ENCODE data around the gene ZC3H7A.

The ZC3H7A gene

DNA sequence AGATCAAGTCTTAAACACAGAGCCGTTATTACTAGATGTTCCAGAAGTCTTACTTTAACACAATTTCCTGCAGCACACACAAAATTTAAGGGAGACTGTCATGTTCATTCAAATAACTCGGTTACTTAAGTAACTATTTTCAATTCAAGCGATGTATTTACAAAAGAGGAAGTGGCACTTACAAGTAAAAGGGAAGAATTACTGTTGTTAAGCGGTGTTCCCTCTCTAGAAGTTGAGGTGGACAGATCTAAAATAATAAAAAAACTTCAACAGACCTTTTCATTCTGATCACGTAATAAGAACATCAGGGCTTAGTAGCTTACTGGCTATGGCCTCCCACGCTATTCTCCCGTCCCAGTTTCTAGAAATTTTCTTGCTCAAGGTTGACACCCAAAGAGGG lies 28.2 kb downstream of the ZC3H7A start:
- no peak for DNase-seq

DNA sequence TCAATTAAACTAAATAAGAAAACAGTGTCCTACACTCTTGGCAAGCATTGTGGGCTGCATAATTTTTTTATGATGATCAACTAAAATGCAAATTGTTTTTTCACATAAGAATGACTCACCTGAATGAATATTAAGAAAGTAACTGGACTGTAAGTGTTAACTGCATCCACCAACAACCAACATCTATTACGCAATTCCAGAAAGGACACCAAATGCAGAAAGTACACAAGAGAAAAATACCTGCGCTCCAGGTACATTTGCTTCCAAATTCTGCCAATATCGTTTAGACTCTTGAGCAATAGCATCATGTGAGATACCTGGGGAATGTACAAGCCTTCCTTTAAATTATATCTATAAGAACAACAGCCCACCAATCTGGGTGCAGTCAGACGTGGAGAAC lies 34.6 kb downstream of the ZC3H7A start:
- DNase-seq, result no peak

DNA sequence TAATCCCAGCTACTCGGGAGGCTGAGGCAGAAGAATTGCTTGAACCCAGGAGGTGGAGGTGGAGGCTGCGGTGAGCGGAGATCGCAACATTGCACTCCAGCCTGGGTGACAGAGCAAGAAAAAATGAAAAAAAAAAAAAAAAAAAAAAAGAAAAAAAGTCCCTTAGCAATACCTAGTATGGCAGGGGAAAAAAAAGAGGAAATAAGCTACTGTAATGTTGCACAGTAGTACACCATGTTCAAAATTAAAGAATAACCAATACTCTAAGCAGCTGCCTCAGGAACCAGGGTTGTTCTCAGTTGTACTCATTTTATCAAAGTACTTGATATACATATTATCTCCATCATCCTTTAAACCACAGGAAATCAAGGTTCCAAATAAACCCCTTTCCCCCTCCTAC lies 37.1 kb downstream of the ZC3H7A start:
- no peak for DNase-seq

DNA sequence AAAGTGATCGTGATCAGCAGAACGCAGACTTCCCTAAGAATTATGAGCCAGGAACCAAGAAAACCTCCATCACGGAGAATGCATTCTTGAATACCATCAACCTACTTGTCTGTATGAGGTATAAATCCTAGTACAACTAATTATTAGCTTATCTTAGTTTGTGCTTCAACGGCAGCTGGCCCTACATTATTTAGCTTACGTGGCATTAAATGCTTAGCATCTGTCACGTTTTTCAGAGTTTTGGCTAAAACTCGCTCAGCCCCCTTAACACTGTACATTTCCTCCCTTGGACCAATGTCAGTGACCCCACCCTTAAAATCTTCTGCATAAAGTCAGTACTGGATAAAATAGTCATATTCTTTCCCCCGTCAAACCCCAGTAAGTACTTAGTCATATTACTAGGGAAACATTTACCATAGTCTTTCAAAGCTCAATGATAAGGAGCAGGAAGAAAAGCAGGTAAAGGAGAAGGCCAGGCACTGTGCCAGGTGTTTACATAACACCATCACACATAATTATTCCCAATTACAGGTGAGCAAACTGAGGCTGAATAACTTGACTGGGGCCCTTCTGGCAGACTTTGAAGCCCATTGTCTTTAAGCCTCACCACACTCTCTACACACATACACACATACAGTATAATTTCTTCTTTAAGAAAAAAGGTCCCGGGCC lies 37.8 kb downstream of the ZC3H7A start:
- peak; percentile 55 for DNase-seq

DNA sequence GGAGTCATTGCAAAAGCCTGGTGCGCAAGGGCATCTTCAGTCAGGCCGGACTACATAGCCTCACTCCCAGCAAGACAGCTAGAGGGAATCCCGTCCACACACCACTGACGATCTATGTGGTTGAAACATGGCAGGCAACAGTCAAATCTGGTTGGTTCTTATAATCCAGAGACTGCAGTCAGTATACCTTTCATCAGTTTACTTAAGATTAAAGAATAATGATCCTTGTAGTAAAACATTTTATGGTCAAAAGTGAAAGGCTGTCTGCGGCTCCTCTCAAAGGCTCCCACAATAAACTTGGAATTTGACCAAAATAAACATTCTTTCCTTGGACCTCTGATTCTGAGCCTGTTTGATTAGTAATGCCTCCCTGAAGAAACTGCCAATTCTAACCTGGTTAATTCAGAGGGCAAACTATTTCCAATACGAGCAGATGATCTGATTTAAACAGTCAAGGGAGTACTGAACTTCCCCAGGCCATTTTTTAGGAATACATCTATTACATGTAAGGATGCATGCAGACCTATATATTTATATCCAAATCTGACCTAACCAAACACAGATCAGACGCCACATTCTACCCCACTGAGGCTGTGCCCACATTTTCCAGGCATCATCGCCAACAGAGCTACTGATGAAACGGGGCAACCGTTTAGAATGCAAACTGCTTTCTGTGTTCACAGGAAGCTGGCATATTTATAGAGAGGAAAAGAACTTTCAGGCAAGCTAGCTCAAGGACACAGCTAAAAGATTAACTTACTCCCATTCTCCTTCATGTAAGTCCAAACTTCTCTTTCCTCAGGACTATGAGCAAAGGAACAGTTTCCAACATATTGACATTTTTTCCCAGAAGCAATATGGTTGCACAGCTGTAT lies 39.1 kb downstream of the ZC3H7A start:
- DNase-seq, result peak; percentile 50

DNA sequence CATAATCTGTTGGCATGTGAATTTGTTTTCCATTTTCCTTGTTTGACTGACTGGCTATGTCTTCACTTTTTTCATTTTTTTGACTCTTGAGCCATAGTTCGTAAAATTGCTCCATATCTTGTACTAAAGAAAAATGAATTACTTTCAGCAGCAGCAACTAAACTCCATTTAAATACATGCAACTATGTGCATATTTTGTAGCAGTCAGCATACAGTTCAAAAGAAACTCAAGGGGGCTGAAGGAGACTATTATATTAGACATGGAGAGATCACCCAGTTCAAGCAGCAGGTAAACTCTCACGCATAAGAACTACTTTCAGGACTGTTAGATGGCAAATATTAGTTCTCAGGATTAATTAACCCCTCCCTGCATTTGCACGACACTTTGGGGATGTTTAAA lies 40.8 kb downstream of the ZC3H7A start:
- no peak for DNase-seq

DNA sequence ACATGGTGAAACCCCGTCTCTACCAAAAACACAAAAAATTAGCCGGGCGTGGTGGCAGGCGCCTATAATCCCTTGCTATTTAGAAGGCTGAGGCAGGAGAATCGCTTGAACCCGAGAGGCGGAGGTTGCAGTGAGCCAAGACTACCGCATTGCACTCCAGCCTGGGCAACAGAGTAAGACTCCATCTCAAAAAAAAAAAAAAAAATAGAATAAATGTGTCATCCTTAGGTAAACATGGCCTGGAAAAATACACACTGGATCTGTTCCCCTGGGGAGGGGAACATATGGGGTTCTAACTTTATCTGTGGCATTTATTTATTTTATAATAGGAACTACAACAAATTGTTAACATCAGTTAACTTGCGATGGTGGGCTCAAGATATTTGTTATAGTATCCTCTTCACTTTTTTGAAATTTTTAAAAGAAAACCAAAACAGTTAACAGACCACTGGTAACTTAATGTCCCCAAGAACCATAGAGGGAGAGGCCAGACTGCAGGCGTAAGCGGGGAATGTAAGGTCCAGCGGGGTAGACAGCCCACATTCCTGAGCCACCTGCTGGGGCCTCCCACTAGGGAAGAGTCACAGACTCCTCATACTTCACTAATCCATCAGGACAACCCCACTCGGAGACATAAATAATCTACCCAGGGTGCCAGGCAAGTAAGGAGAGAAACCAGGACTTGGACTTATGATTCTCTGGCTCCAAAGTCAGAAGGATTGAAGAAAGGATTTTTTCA lies 41.9 kb downstream of the ZC3H7A start:
- DNase-seq, result no peak

DNA sequence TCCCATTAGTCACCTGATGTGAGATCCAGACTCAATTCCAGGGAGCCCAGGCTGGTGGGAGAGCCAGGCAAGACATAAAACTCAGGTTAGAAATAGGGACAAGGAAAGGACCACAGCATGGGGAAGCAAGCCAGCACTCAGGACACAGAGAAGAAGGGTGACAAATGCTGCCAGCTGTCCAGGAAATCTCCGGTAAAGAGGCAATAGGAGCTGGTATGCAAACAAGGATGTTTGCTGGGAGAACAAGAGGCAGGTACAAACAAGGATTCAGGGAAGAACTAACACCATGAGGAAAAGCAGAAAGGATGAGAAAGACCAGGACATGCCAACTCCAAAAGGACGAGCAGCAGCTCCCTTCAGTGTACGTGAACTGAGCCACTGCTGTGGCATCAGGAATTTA lies 44.2 kb downstream of the ZC3H7A start:
- peak; percentile 79 for DNase-seq

DNA sequence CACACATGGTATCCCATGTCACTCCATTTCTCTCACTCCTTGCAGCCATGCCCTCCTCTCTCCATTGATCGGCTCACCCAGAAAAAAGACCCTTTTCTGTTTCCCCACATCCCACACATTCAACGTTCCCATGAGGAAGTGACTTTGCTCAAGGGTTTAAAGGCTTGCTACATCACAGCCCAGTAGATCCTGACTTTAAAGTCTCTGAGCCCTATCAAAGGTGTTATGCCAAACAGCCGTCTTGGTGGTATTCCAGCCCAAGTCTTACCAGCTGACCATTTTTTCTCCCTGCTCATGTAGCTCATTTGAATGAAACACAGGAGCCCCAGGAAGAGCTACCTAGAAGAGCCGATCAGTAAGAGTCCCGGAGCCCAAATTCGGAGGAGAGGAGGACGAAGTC lies 47.0 kb downstream of the ZC3H7A start:
- no peak for DNase-seq

DNA sequence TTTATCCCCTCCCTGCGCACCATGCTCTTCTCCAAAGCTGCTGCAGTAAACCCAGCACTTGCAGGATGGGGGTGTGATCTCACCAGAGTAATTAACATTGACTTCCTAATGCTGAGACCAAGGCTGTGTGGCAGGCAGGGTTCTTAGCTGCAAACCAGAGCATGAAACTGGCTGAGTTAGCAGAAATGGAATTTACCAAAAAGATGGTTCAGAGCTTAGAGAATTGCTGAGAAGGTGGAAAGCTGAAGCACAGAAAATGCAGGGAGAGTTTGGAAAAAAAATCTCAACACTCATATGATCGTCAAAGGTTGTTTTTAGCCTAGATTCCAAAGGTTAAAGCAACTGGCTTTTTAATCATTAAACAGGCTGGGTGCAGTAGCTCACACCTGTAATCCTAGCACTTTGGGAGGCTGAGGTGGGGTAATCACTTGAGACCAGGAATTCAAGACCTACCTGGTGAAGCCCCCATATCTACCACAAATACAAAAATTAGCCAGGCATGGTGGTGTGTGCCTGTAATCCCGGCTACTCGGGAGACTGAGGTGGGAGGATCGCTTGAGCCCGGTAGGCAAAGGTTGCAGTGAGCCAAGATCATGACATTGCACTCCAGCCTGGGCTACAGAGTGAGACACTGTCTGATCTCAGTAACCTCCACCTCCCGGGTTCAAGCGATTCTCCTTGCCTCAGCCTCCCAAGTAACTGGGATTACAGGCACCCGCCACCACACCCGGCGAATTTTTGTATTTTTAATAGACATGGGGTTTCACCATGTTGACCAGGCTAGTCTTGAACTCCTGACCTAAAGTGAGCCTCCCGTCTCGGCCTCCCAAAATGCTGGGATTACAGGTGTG lies 48.4 kb downstream of the ZC3H7A start:
- no peak for DNase-seq

DNA sequence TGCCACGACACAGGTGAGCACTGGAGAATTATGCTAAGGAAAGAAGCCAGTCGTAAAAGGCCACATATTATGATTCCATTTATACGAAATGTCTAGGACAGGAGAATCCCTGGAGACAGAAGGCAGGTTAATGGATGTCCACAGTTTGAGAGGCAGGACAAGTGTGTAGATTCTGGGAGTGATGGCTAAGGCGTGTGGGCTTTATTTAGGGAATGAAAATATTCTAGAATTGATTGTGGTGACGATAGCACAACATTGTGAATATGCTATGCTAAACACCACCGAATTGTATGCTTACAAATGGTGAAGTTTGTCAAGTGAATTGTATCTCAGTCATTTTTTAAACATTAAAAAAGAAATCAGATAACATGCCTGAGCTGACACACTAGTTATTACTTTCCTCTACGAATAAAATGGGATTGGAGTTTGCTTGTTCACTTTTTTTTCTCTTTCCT lies 49.1 kb downstream of the ZC3H7A start:
- DNase-seq, result no peak

DNA sequence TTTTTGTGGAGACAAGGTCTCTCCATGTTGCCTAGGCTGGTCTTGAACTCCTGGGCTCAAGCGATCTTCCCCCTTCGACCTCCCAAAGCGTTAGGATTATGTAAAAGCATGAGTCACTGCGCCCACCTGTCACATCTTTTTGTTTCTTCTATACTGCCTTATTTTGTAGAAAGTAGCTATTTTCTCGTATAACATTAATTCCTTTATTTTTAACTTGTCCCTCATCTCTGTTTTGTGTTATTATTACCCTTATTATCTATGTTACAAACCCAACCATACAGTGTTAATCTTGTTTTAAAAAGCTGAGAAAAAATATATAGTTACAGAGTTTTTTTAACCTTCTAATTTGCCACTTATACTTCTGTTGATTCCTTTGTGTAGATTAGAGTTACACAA lies 53.0 kb downstream of the ZC3H7A start:
- DNase-seq, result no peak

DNA sequence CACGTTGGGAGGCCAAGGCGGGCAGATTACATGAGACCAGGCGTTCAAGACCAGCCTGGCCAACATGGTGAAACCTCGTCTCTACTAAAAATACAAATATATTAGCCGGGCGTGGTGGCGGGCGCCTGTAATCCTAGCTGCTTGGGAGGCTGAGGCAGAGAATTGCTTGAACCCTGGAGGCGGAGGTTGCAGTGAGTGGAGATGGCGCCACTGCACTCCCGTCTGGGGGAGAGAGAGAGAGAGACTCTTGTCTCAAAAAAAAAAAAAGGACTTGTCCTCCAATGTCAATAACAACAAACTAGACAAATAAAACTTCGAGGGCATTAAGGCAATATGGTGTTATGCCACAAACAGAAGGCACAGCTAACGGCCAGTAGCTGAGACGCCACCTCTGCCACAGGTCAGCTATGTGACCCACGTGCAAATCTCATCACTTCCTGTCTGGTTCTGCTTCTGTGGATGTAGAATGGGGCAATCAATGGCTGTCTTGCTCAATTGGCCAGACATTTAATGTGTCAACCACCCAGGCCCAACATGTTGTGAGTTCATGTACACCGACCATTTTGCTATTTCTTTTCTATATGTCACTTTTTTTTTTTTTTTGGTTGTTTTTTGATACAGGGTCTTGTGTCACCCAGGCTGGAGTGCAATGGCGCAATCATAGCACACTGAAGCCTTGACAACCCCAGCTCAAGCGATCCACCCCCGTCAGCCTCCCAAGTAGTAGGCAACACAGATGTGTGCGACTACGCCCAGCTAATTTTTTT lies 53.6 kb downstream of the ZC3H7A start:
- no peak for DNase-seq

DNA sequence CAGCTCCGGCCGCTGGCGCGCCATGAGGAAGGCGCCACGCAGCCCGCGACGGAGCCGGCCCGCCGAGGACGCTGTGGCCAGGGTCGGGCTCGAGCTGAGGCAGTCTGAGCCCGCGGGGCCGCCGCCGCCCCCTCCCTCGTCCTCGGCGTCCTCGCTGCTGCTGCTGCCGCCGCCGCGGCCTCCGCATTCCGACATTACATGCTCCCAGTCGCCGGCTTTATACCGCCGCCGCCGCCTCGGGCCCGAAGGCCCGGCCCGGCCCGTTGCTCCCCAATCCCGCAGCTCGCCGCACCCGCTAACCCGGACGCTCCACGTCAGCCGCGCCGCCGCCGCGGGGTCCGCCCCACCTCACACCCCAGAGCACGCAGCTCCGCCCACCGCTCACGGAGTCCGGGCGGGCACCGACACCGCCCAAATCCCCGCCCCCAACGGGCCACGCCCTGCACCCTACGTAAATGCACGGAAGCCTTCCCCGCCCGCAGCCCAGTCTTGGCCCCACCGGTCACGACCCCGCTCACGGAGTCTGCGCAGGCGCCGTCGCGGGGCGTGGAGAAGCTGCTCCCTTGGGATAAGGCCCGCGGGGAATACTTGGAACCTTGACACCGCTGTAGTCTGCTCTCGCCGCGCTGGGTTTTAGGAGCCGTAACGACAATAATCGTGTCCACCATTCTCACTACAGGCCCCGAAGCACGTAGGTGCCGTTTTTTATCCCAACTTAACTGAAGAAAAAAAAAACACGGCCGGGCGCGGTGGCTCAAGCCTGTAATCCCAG lies 54.3 kb downstream of the ZC3H7A start, which contains the start of gene TXNDC11:
Gene TXNDC11 (minus strand): TSS at position 322 of the 772 bp plus-strand sequence. CDS start 127 bp downstream, at position 195.
- peak; percentile 88 for DNase-seq

DNA sequence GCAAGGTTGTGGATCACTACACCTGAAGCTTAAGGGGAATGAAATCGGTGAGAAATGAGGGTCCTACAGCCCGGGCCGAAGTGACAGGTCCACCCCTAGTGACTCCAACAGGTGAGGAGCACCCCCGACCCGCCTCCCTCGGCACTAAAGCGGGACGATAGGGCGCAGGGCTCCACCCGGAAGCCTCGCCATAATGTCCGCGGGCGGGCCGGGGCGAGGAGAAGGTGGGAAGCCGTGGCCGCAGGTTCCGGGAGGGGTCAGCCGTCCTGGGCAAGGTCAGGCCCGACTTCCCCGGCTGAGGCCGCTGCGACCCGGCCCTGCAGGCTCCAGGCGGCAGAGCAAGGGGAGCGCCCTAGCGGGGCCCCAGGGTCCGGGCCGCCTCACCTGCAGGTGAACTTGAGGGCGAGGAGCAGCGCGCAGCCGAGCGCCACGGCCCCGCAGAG lies 54.9 kb downstream of the ZC3H7A start:
- DNase-seq, result no peak

DNA sequence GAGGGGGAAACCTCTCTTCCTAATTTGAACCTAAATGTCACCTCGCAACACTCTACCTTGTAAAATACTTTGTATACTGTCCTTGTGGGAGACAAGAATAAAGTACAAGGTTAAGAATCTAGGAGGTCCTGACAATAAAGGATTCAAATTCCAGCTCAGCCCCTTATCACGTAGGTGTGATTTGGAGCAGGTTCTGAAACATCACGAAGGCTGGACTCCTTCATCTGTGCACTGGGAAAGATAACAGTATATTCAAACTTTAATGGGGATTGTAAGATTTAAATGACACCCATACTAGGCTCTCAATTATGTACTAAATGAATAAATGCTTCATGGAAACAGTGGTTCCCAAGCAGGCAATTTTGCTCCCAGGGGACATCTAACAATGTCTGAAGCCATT lies 56.5 kb downstream of the ZC3H7A start:
- no peak for DNase-seq

DNA sequence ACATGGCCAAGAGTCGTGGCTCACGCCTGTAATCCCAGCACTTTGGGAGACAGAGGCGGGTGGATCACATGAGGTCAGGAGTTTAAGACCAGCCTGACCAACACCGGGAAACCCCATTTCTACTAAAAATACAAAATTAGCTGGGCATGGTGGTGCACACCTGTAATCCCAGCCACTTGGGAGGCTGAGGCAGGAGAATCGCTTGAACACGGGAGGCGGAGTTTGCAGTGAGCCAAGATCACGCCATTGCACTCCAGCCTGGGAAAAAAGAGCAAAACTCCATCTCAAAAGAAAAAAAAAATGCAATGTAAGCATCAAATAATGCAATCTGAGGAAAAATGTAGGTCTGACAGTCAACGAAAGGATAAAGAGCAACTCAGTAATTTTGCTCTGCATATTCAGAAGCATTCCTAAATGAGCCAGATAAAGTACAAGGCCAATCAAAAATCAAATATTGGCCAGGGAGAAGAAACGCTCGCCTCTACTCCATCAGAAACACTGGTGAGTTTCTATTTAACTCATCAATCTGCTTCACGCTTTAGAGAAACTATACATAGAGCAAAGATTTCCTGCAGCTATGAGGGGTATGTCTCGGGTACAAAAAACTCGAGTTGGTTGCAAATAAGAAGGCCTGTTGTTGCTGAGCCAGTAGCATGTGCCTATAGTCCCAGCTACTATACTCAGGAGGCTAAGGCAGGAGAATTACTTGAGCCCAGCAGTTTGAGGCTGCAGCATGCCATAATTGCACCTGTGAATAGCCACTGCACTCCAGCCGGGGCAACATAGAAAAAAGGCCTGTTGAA lies 58.1 kb downstream of the ZC3H7A start:
- no peak for DNase-seq

DNA sequence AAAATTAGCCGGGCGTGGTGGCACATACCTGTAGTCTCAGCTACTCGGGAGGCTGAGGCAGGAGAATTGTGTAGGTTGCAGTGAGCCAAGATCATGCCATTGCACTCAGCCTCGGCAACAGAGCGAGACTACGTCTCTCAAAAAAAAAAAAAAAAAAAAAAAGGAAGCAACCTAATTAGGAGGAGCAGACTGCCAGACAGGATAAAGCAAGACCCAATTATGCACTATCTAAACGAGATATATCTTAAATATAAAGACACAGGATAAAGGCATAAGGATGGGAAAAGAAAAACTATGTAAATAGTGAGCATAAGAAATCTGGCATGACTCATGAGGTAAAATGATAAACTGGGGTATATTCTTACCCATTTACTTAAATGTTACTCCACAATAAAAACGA lies 59.3 kb downstream of the ZC3H7A start:
- DNase-seq, result no peak

DNA sequence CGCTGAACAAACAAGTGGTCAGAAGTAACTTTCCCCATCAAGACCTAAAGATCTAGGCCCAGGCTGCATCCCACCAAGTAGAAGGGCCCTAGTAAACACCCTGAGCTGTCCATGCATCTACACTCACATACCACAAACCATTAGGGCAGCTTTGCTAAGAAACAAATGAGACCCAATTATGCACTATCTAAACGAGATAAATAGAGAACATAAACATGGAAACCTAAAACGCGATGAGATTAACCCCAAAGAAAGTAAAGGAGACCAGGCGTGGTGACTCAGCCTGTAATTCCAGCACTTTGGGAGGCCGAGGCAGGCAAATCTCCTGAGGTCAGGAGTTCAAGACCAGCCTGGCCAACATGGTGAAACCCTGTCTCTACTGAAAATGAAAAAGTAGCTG lies 60.2 kb downstream of the ZC3H7A start:
- DNase-seq, result no peak

DNA sequence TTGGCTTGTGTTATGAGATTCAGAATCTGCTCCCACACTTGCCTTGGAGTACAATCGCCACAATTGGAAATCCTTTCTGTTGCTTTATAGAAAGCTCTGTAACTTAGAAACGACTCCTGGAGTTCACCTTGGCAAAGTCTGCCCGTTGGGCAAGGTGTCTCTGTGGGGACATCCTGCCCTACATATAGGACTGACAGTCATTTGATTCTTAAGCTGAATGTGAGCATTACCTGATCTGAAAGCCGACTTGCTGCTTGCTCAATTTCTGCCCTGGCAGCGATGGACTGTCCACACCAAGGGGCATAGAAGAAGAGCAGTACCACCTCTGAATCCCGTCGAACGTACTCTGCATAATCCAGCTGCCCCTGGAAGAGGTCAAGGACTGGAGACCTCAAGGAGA lies 61.3 kb downstream of the ZC3H7A start:
- no peak for DNase-seq
